Activated CD8-positive, alpha-beta memory T cell treated with anti-CD3 and anti-CD28 coated beads, Interleukin-2, amount 10 ng/mL, durations not matched to agents 7 days and 5 days (primary cell): Measurements from ENCODE around the gene ZNF692. TPM values are rescaled to one million over a fixed set of nuclear protein-coding genes. Genes with fewer than 3 reads are reported as not detected.

Experiments used
- ATAC-seq: fragments of 150-1000 bp; cut with Tn5 transposase; one replicate; pipeline ENCODE4 v1.10.0; 2021; ENCODE audit warnings: moderate library complexity
- CTCF ChIA-PET: fragments of 350-600 bp; sonication (Branson Sonifier 250); formaldehyde crosslinking; loops from one replicate; lab custom pipeline; 2021; ENCODE audit warnings: antibody characterized with exemption; lab: Charles Lee
- DNase-seq: peaks from one replicate; pipeline ENCODE4 v3.0.0-alpha.2; 2020
- H3K27ac Mint-ChIP-seq: one replicate; pipeline ENCODE4 v1.8.0; 2021; ENCODE audit warnings: mild to moderate bottlenecking, mixed read lengths
- H3K27me3 Mint-ChIP-seq: one replicate; pipeline ENCODE4 v1.8.0; 2021; ENCODE audit warnings: mixed read lengths
- H3K36me3 Mint-ChIP-seq: one replicate; pipeline ENCODE4 v1.8.0; 2021; ENCODE audit warnings: mild to moderate bottlenecking, mixed read lengths
- H3K4me1 Mint-ChIP-seq: one replicate; pipeline ENCODE4 v1.8.0; 2021; ENCODE audit warnings: mixed read lengths
- H3K4me3 Mint-ChIP-seq: one replicate; pipeline ENCODE4 v1.8.0; 2021; ENCODE audit warnings: mild to moderate bottlenecking, moderate library complexity, mixed read lengths
- H3K9me3 Mint-ChIP-seq: one replicate; pipeline ENCODE4 v1.8.0; 2022; ENCODE audit warnings: low read depth, mixed read lengths
- total RNA-seq, 2 experiments: library from RNA; stranded (reverse); gene quantifications; one replicate each; pipeline ENCODE4 v1.2.3, GENCODE V29; 2021

Gene ZNF692
- total RNA-seq, 2 experiments from 2014 or later, result 70.5 to 74.9 TPM

DNA sequence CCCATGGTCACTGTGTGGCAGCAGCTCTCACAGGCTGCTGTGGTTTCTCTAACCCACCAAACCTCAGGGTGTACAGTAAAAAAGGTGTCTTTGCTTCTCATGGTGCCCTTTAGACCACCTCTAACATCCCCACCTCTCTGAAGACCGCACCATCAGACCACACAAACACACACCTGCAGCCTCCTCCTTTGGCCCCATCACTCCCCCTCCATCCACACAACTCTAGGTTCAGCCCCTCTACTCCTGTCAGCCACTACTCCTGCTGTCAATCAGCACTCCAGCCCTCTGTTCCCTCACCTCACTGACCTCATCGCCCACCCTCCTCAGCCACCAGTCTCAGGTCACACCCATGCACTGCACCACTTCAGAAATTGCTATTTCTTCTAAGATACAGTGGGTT, 7.5 kb downstream of the ZNF692 start:
- Mint-ChIP-seq H3K9me3 (no peaks in the 10 kb centered on the region), H3K27ac (no peak overlapping the region), H3K36me3 (peaks cover 33% of the 10 kb centered on the region), H3K4me1 (no peaks in the 10 kb centered on the region), H3K27me3 (no peaks in the 10 kb centered on the region), H3K4me3 (no peak overlapping the region)
- ATAC-seq, result no peak
- DNase-seq, result peak; percentile 38
- CTCF ChIA-PET, result no interaction called here

DNA sequence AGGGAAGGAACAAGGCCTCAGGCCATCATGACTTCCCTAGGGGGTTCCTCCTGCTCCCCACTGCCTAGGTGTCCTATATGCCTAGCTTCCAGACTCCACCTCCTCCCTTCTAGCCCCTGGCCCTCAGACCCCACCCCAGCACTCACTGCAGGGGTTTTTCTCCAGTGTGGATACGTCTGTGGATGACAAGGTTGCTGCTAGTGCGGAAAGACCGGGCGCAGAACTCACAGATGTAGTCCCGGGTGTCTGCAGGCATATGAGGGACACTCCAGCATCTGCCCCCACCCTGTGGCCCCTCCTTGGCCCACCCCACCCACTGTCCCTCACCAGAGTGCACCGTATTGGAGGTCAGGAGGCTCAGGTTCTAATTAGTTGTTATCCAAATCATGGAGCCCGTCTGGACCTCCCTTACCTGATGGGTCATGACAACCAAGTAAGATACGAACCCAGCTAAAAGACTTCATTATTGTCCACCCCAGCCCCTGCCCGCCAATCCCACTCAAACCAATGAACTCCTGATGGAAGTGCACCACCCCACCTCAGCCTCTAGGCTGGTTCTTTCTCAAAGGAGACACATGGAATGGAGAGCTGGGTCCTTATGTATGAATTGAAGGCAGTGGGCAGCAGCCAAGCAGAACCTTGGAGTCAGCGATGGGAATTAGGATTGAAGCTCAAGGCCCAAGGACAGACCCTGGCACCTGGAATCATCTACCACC, 8.2 kb downstream of the ZNF692 start:
- Mint-ChIP-seq H3K9me3 (no peaks in the 10 kb centered on the region), H3K27ac (no peak overlapping the region), H3K27me3 (no peaks in the 10 kb centered on the region), H3K4me1 (no peaks in the 10 kb centered on the region), H3K36me3 (peaks cover 32% of the 10 kb centered on the region), H3K4me3 (no peak overlapping the region)
- CTCF ChIA-PET, result no interaction called here
- ATAC-seq (no peak), DNase-seq (peak; percentile 29)

DNA sequence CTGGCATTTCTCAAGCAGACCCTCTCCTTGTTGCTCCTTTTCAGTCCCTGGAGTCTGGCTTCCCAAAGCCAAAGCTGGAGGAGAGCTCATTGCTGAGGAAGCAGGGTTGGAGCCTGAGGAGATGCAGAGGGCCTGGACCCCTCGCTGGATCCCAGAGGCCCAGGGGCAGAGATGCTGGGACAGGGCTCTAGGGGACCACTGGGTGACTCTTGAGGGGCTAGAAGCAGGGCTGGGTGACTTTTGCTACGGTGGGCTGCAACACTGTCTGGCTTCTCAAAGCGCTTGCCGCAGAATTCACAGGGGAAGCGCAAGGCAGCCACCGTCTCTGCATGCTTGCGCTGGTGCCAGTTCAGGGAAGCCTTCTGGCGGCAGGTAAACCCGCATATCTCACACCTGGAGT, 8.8 kb downstream of the ZNF692 start:
- peaks cover 33% of the 10 kb centered on the region for H3K36me3 Mint-ChIP-seq
- DNase-seq (no peak), ATAC-seq (no peak)
- peak overlapping the region; percentile 39 for H3K27ac Mint-ChIP-seq
- no peak overlapping the region for H3K4me3 Mint-ChIP-seq
- H3K9me3 Mint-ChIP-seq, result no peaks in the 10 kb centered on the region
- H3K27me3 Mint-ChIP-seq, result no peaks in the 10 kb centered on the region
- no peaks in the 10 kb centered on the region for H3K4me1 Mint-ChIP-seq
- CTCF ChIA-PET, result no interaction called here

DNA sequence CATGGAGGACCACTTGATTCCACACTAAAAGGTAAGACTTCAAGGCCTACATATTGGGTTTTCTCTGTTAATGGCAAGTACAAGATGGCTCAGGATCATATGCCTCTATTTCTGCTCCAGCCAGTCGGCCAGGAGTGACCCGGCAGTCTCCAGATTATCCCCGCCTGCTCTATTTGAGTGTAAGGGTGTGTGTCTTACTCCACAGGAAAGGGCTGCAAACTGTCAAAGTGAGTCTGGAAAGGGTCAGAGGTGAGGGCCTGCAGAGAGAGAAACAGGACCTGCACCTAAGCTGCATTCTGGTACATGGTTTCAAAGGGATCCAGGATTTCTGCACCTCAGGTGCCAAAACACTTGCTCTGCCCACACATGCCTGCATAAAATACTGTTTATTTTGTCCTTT, 9.2 kb downstream of the ZNF692 start:
- ATAC-seq (no peak), DNase-seq (peak; percentile 36)
- CTCF ChIA-PET, result no interaction called here
- H3K4me1 Mint-ChIP-seq, result no peaks in the 10 kb centered on the region
- no peaks in the 10 kb centered on the region for H3K27me3 Mint-ChIP-seq
- no peak overlapping the region for H3K4me3 Mint-ChIP-seq
- H3K27ac Mint-ChIP-seq, result peak overlapping the region; percentile 39
- no peaks in the 10 kb centered on the region for H3K9me3 Mint-ChIP-seq
- peaks cover 28% of the 10 kb centered on the region for H3K36me3 Mint-ChIP-seq

DNA sequence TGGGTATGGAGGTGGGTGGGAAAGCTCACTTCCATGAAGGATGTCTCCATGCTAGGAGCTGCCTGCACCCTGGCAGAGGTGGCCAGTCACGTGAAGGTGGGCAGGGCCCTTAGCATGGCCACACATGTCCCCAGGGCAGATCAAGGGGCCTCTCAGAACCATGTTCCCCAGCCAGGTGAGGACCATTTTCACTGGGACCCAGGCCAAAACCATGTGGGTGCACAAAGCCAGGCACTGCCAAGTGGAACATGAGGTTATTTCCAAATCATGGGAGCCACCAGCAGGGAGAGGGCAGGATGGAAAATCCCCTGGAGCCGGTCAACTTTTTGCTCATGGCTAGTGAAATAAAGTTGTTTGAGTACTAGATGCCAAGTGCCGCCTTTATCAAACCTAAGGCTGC, 9.7 kb downstream of the ZNF692 start:
- CTCF ChIA-PET, result no interaction called here
- peaks cover 30% of the 10 kb centered on the region for H3K36me3 Mint-ChIP-seq
- no peaks in the 10 kb centered on the region for H3K9me3 Mint-ChIP-seq
- H3K4me1 Mint-ChIP-seq, result no peaks in the 10 kb centered on the region
- peak; percentile 35 for DNase-seq
- ATAC-seq, result no peak
- H3K27ac Mint-ChIP-seq, result no peak overlapping the region
- H3K27me3 Mint-ChIP-seq, result no peaks in the 10 kb centered on the region
- no peak overlapping the region for H3K4me3 Mint-ChIP-seq

DNA sequence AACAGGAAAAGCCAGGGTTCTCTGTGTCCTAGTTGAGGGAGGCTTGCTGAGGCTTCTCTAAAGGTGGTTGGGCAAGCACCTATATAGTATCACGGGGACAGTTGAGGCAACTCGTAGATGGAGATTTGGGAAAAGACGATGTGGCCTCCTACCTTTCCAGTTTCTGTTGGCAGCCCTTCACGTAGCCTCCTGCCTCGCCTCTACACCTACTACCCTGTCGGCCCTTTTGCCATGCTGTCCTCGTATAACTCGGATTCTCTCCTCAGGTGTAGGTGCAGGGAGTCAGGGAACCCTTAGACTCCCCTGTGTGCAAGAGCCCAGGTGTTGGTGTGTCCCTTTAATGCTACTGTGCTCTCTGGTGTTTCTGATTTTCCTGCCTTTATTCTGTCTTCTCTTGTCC, 10.3 kb downstream of the ZNF692 start:
- ATAC-seq (no peak), DNase-seq (peak; percentile 31)
- no peaks in the 10 kb centered on the region for H3K4me1 Mint-ChIP-seq
- H3K27me3 Mint-ChIP-seq, result no peaks in the 10 kb centered on the region
- H3K4me3 Mint-ChIP-seq, result no peak overlapping the region
- CTCF ChIA-PET, result no interaction called here
- no peak overlapping the region for H3K27ac Mint-ChIP-seq
- H3K36me3 Mint-ChIP-seq, result peaks cover 27% of the 10 kb centered on the region
- H3K9me3 Mint-ChIP-seq, result no peaks in the 10 kb centered on the region

DNA sequence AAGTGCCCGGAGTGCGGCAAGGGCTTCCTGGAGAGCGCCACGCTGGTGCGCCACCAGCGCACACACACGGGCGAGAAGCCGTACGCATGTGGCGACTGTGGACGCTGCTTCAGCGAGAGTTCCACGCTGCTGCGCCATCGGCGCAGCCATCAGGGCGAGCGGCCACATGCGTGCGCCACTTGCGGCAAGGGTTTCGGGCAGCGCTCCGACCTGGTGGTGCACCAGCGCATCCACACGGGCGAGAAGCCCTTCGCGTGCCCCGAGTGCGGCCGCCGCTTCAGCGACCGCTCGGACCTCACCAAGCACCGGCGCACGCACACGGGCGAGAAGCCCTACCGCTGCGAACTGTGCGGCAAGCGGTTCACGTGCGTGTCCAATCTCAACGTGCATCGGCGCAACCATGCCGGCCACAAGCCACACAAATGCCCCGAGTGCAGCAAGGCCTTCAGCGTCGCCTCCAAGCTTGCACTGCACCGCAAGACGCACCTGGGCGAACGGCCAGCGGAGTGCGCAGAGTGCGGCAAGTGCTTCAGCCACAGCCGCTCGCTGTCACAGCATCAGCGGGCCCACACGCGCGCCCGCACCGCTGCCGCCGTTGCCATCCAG, 10.8 kb downstream of the ZNF692 start:
- H3K4me1 Mint-ChIP-seq, result peaks cover under 1% of the 10 kb centered on the region
- CTCF ChIA-PET, result no interaction called here
- peaks cover 27% of the 10 kb centered on the region for H3K36me3 Mint-ChIP-seq
- no peaks in the 10 kb centered on the region for H3K9me3 Mint-ChIP-seq
- H3K4me3 Mint-ChIP-seq, result no peak overlapping the region
- DNase-seq, result peak; percentile 38
- no peak for ATAC-seq
- no peak overlapping the region for H3K27ac Mint-ChIP-seq
- H3K27me3 Mint-ChIP-seq, result no peaks in the 10 kb centered on the region

DNA sequence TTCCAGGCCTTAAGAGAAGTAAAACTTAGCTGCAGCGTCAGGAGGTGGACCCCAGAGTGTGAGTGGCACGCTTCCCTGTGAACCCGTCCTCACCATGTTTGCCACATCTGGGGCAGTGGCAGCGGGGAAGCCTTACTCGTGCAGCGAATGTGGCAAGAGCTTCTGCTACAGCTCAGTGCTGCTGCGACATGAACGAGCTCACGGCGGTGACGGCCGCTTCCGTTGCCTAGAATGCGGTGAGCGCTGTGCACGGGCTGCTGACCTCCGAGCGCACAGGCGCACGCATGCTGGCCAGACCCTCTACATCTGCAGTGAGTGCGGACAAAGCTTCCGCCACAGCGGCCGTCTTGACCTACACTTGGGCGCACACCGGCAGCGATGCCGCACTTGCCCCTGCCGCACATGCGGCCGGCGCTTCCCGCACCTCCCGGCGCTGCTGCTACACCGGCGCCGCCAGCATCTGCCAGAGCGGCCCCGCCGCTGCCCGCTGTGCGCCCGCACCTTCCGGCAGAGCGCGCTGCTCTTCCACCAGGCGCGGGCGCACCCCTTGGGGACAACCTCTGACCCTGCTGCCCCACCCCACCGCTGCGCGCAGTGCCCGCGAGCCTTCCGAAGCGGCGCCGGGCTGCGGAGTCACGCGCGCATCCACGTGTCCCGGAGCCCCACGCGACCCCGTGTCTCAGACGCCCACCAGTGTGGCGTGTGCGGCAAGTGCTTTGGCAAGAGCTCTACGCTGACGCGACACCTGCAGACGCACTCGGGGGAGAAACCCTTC, 11.5 kb downstream of the ZNF692 start:
- Mint-ChIP-seq H3K27me3 (no peaks in the 10 kb centered on the region), H3K4me3 (no peak overlapping the region), H3K4me1 (peaks cover 2% of the 10 kb centered on the region), H3K27ac (no peak overlapping the region), H3K36me3 (peaks cover 27% of the 10 kb centered on the region), H3K9me3 (no peaks in the 10 kb centered on the region)
- peak; percentile 37 for DNase-seq
- CTCF ChIA-PET, result interaction anchor here (1.3 kb wide), 1 partner anchor 17 kb away, joined by 3 read pairs; no protein-coding TSS in a partner anchor
- no peak for ATAC-seq

DNA sequence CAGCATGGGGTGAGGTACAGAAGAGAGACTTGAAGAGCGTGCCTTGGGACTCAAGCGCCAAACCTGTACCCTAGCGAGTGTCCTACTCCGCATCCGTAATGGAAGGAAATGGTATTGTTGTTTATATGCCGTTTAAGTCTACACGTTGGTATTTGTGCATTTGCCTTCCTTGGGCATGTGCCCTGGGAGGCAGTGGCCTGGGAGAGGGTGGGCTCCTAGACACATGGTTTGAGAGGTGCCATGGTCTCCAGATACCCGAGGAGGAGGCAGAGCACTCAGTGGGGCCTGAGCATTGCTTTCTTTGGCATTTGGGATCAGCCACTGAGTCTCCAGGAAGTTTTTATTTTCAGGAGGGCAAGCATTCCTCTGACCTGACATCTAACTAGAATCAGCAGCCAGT, 14.4 kb downstream of the ZNF692 start:
- H3K36me3 Mint-ChIP-seq, result peaks cover 25% of the 10 kb centered on the region
- CTCF ChIA-PET, result interaction anchor here (1.4 kb wide), 1 partner anchor 14 kb away, joined by 3 read pairs; no protein-coding TSS in a partner anchor

DNA sequence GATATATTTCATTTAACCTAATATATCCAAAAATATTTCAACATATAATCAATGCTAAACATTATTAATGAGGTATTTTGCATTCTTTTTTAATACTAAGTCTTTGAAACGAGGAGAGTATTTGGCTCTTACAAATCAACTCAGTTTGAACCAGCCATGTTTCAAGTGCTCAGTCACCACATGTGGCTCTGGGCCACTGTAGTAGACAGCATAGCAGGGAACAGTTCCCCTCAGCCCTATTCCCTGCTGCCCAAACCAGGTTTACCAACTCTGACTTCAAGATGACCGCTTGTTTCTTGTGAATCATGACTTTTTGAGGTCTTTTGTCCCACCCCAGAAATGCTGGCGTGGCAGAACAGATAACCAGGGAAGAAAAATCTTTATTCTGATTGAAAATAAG, 15.2 kb downstream of the ZNF692 start:
- CTCF ChIA-PET, result no interaction called here
- H3K27me3 Mint-ChIP-seq, result no peaks in the 10 kb centered on the region
- ATAC-seq, result no peak

More for the DNA sequence above, 14.4 kb downstream of the ZNF692 start:
- Mint-ChIP-seq H3K27me3 (no peaks in the 10 kb centered on the region), H3K4me1 (peaks cover 22% of the 10 kb centered on the region), H3K9me3 (no peaks in the 10 kb centered on the region), H3K27ac (no peak overlapping the region), H3K4me3 (no peak overlapping the region)
- ATAC-seq (no peak), DNase-seq (no peak)

DNA sequence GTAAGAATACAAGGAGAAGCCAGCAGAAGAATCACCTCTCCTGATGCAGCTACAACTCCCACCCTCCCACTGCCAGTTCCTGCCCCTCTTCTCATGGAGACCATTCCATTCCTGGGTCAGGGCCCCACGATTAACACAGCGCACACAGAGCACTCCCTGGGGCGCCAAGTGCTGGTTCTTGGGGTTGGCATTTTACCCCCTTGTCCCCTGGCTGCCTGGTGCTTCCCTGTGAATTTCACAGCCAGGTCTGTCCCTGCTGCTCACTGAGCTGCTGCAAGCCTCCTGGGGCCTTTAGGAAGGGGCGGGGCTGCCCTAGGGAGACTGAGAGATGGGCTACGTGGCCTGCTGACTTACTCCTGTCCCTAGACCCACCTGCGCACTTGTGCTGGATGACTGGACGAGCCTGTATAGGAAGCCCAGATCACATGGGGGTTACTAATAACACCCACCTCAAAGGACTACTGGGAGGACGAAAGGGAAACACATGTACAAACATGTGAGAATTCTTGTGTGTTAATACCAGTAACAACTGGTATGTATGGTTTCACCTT, 16.0 kb downstream of the ZNF692 start:
- Mint-ChIP-seq H3K4me3 (no peak overlapping the region), H3K36me3 (peaks cover 17% of the 10 kb centered on the region), H3K4me1 (peaks cover 27% of the 10 kb centered on the region), H3K27ac (no peak overlapping the region), H3K27me3 (no peaks in the 10 kb centered on the region), H3K9me3 (no peaks in the 10 kb centered on the region)
- no peak for ATAC-seq
- DNase-seq, result no peak
- CTCF ChIA-PET, result interaction anchor here (1.6 to 2.6 kb wide), 4 partner anchors 11 to 64 kb away, joined by 4 to 22 read pairs (median 4); partner anchors contain the start of gene ZNF692

More for the DNA sequence above, 15.2 kb downstream of the ZNF692 start:
- Mint-ChIP-seq H3K4me1 (peaks cover 27% of the 10 kb centered on the region), H3K36me3 (peaks cover 20% of the 10 kb centered on the region), H3K27ac (no peak overlapping the region), H3K4me3 (no peak overlapping the region), H3K9me3 (no peaks in the 10 kb centered on the region)
- DNase-seq, result no peak

DNA sequence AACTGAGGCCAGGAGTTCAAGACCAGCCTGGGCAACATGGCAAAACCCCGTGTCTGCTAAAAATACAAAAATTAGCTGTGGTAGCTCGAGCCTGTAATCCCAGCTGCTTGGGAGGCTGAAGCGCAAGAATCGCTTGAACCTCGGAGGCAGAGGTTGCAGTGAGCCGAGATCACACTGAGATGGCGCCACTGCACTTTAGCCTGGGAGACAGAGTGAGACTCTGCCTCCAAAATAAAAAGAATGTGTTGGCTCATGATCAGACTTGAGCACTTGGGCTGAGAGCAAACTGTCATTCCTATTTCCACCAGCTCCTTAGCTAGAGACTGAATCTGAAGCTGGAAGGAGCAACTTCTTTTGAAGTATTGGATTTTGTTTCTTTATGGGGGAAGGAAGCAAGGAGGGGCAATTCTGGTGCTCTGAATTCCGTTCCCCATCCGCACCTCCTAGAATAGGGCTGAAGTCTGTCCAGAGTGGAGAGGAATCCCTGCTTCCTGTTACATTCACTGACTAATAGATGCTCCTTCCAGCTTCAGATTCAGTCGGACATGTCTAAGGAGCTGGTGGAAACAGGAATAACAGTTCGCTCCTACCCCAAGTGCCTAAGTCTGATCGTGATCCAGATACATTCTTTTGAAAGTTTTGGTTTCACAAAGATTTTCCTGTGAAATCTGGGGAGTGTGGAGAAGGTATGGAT, 17.0 kb downstream of the ZNF692 start:
- no peak overlapping the region for H3K4me3 Mint-ChIP-seq
- H3K4me1 Mint-ChIP-seq, result peaks cover 27% of the 10 kb centered on the region
- peak; percentile 57 for DNase-seq
- no peaks in the 10 kb centered on the region for H3K9me3 Mint-ChIP-seq
- ATAC-seq, result no peak
- CTCF ChIA-PET, result interaction anchor here (0.9 to 2.6 kb wide), 7 partner anchors 10 to 65 kb away, joined by 3 to 22 read pairs (median 4); partner anchors contain the start of genes SH3BP5L and ZNF692
- peak overlapping the region; percentile 4 for H3K27ac Mint-ChIP-seq
- peaks cover 13% of the 10 kb centered on the region for H3K36me3 Mint-ChIP-seq
- H3K27me3 Mint-ChIP-seq, result no peaks in the 10 kb centered on the region

DNA sequence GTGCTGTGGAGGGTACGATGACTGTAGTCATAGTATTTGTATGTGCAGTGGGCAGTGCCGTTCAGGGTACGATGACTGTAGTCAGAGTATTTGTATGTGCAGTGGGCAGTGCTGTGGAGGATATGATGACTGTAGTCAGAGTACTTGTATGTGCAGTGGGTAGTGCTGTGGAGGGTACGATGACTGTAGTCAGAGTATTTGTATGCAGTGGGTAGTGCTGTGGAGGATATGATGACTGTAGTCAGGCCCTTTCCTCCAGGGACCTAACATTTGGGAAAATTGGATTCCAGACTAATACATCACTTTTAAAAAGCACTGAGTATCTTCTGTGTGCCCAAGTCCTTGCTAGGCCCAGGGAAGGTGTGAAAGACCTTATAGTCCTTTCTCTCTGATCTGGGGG, 17.9 kb downstream of the ZNF692 start:
- CTCF ChIA-PET, result interaction anchor here (0.8 to 4.2 kb wide), 7 partner anchors 10 to 66 kb away, joined by 3 to 37 read pairs (median 4); partner anchors contain the start of genes SH3BP5L and ZNF692
- Mint-ChIP-seq H3K9me3 (no peaks in the 10 kb centered on the region), H3K27ac (no peak overlapping the region)

More for the DNA sequence above, 17.9 kb downstream of the ZNF692 start:
- ATAC-seq, result no peak
- peaks cover 27% of the 10 kb centered on the region for H3K4me1 Mint-ChIP-seq
- H3K36me3 Mint-ChIP-seq, result peaks cover 8% of the 10 kb centered on the region
- no peaks in the 10 kb centered on the region for H3K27me3 Mint-ChIP-seq
- no peak for DNase-seq
- peak overlapping the region; percentile 7 for H3K4me3 Mint-ChIP-seq
